HepG2 (cell line): Measurements from ENCODE around the gene IER5L. TPM values are rescaled to one million over a fixed set of nuclear protein-coding genes. Genes with fewer than 3 reads are reported as not detected.
A peak's percentile ranks its signal among the peaks of the same experiment; 100 is the strongest.

Source experiments
- CREBL2 ChIP-seq: sonication (generic); formaldehyde crosslinking; IDR thresholded peaks from 2 replicates; pipeline ENCODE4 v1.8.1; 2023; ENCODE audit warnings: missing genetic modification reagents, mild to moderate bottlenecking, borderline replicate concordance
- GRHL1 ChIP-seq: sonication (generic); formaldehyde crosslinking; conservative IDR thresholded peaks from 2 replicates; pipeline ENCODE4 v1.8.0; 2022; ENCODE audit warnings: missing genetic modification reagents
- MAFK ChIP-seq, 2 experiments: IDR thresholded peaks in 1 of 2; conservative IDR thresholded peaks in 1 of 2; 2 replicates each; pipeline ENCODE4 v1.6.1; 2011; ENCODE audit warnings: improper control_type of control experiment in 2 of 2, low read length in 2 of 2
- MYPOP ChIP-seq: sonication (generic); formaldehyde crosslinking; IDR thresholded peaks from 2 replicates; pipeline ENCODE4 v1.8.1; 2023; ENCODE audit warnings: mild to moderate bottlenecking, moderate library complexity, missing genetic modification reagents
- NFKB2 ChIP-seq: sonication (generic); formaldehyde crosslinking; IDR thresholded peaks from 2 replicates; pipeline ENCODE4 v1.4.0; 2020; ENCODE audit warnings: missing genetic modification reagents, borderline replicate concordance
- PRDM10 ChIP-seq: sonication (generic); formaldehyde crosslinking; IDR thresholded peaks from 2 replicates; pipeline ENCODE4 v1.4.0; 2020; ENCODE audit warnings: low read depth, missing genetic modification reagents
- PTBP1 ChIP-seq: fragments of 200-400 bp; formaldehyde crosslinking; IDR thresholded peaks from 2 replicates; pipeline ENCODE4 v1.6.1; 2018; ENCODE audit warnings: low read length, low read depth; ENCODE audit not compliant: poor library complexity, severe bottlenecking
- RAD21 ChIP-seq: fragments of 450-650 bp; formaldehyde crosslinking; IDR thresholded peaks from 2 replicates; pipeline ENCODE4 v1.5.0; 2020; ENCODE audit warnings: mild to moderate bottlenecking
- SOX13 ChIP-seq, 3 experiments: fragments of 450-650 bp in 1 of 3; sonication (generic) in 1 of 3; formaldehyde crosslinking in 1 of 3; IDR thresholded peaks in 2 of 3; conservative IDR thresholded peaks in 1 of 3; 2 replicates each; pipeline versions ENCODE4 v1.5.0 to v1.6.1; 2016 to 2020; ENCODE audit warnings: antibody characterized with exemption in 1 of 3, mild to moderate bottlenecking in 1 of 3, missing compliant biosample characterization in 1 of 3, missing genetic modification reagents in 1 of 3, moderate library complexity in 1 of 3
- TFE3 ChIP-seq: IDR thresholded peaks from 2 replicates; pipeline ENCODE4 v1.6.1; 2016
- ZFAT ChIP-seq: sonication (generic); formaldehyde crosslinking; conservative IDR thresholded peaks from 2 replicates; pipeline ENCODE4 v1.8.1; 2023; ENCODE audit warnings: missing genetic modification reagents, inconsistent platforms
- ZNF121 ChIP-seq: sonication (generic); formaldehyde crosslinking; IDR thresholded peaks from 2 replicates; pipeline ENCODE4 v1.5.0; 2020; ENCODE audit warnings: mild to moderate bottlenecking, missing genetic modification reagents
- ZNF30 ChIP-seq: sonication (generic); formaldehyde crosslinking; IDR thresholded peaks from 2 replicates; pipeline ENCODE4 v1.5.0; 2020; ENCODE audit warnings: mild to moderate bottlenecking, missing genetic modification reagents
- ZNF326 ChIP-seq: sonication (generic); formaldehyde crosslinking; IDR thresholded peaks from 2 replicates; pipeline ENCODE4 v1.4.0; 2020; ENCODE audit warnings: missing genetic modification reagents, borderline replicate concordance
- ZNF484 ChIP-seq: sonication (generic); formaldehyde crosslinking; IDR thresholded peaks from 2 replicates; pipeline ENCODE4 v1.5.1; 2020; ENCODE audit warnings: mild to moderate bottlenecking, low read depth, missing genetic modification reagents, borderline replicate concordance
- ZNF552 ChIP-seq: sonication (generic); formaldehyde crosslinking; IDR thresholded peaks from 2 replicates; pipeline ENCODE4 v1.9.0; 2022; ENCODE audit warnings: missing genetic modification reagents, mild to moderate bottlenecking, borderline replicate concordance
- ZNF670 ChIP-seq: sonication (generic); formaldehyde crosslinking; IDR thresholded peaks from 2 replicates; pipeline ENCODE4 v1.8.0; 2022; ENCODE audit warnings: mild to moderate bottlenecking, missing genetic modification reagents, borderline replicate concordance
- polyA plus RNA-seq, 8 experiments: library from polyadenylated mRNA; depleted of rRNA in 3 of 8; stranded (reverse) in 7 of 8; unstranded in 1 of 8; fragments of >200 nt; fragmentation: Illumina TruSeq in 4 of 8; extraction: Trizol in 4 of 8; gene quantifications; 2 replicates each; pipeline versions ENCODE4 v1.2.1 to v1.2.3, GENCODE V29; 2011 to 2016; ENCODE audit warnings: low read depth in 4 of 8, missing spikeins in 1 of 8, mixed read lengths in 1 of 8; ENCODE audit not compliant: insufficient read depth in 1 of 8
- total RNA-seq, 5 experiments: library from RNA; depleted of rRNA; stranded (reverse); fragments of >200 nt; fragmentation: Illumina TruSeq; extraction: Trizol; gene quantifications; 2 replicates each; pipeline ENCODE4 v1.2.3, GENCODE V29; 2016; ENCODE audit warnings: low read depth in 1 of 5

IER5L gene
- total and polyA plus RNA-seq, 2 of the 13 experiments (the other 11 are each of a cell fraction or from before 2014, with no cell fraction given) = 1.8 to 3.3 TPM

GRCh38 chr9:129175825-129176633 lies 2.0 kb downstream of the IER5L start (continued):
- TF ChIP-seq NFKB2 (CRISPR knock-in tag) (no peak; the same call in 1 of the 2 replicates), TFE3 (CRISPR knock-in tag) (0 out of 2 replicates have a peak, but pooled peaks have one; percentile 32), PRDM10 (CRISPR knock-in tag) (peak; percentile 71), ZNF484 (CRISPR knock-in tag) (no peak), MAFK (conservative IDR thresholded peaks at IDR 0.05 in 1 of 2, IDR thresholded peaks at IDR 0.05 in 1 of 2; ENCODE audit: low read length in 2 of 2) (no peak), SOX13 (IDR thresholded peaks at IDR 0.05) (no peak), SOX13 (CRISPR knock-in tag; conservative IDR thresholded peaks at IDR 0.05 in 1 of 2, IDR thresholded peaks at IDR 0.05 in 1 of 2) (peak in 1 of 2 experiments; percentile 37; a peak in 1 of 4 replicates), CREBL2 (CRISPR knock-in tag) (no peak), PTBP1 (no peak), ZNF552 (no peak), ZNF121 (CRISPR knock-in tag) (no peak), GRHL1 (CRISPR knock-in tag) (no peak), ZNF670 (CRISPR knock-in tag) (no peak; the same call in 1 of the 2 replicates), ZNF30 (no peak), RAD21 (CRISPR knock-in tag) (no peak), ZNF326 (CRISPR knock-in tag) (no peak), ZFAT (0 out of 2 replicates have a peak, but pooled peaks have one; percentile 47), MYPOP (CRISPR knock-in tag) (no peak; the same call in 1 of the 2 replicates)
